Tibial artery (tissue), 4 donors: ENCODE results near the gene TSPAN5.

ENCODE experiments used
- DNase-seq, 2 donors: peaks; one replicate each; pipeline ENCODE4 v3.0.0-alpha.2; 2019
- H3K27ac ChIP-seq, 2 donors: fragments of 200-600 bp; sonication (generic) in 1 of 2; 1 replicate in 1 of 2; 2 replicates in 1 of 2; pipeline ENCODE4 v1.5.1; 2018 to 2019; ENCODE audit warnings: mild to moderate bottlenecking in 1 of 2
- H3K27me3 ChIP-seq, 2 donors: fragments of 200-600 bp; sonication (generic) in 1 of 2; one replicate each; pipeline versions ENCODE4 v1.5.1 to v1.6.0; 2016 to 2019
- H3K36me3 ChIP-seq, 3 donors: fragments of 200-600 bp; sonication (generic) in 2 of 3; one replicate each; pipeline ENCODE4 v1.5.1; 2016 to 2019; ENCODE audit warnings: mild to moderate bottlenecking in 2 of 3
- H3K4me1 ChIP-seq, 4 donors: fragments of 200-600 bp; sonication (generic) in 2 of 4; 1 replicate in 3 of 4; 2 replicates in 1 of 4; pipeline ENCODE4 v1.5.1; 2016 to 2019
- H3K4me3 ChIP-seq, 2 donors: fragments of 200-600 bp; sonication (generic) in 1 of 2; 1 replicate in 1 of 2; 2 replicates in 1 of 2; pipeline ENCODE4 v1.5.1; 2018 to 2019; ENCODE audit warnings: mild to moderate bottlenecking in 2 of 2
- H3K9me3 ChIP-seq, 3 donors: fragments of 200-600 bp; sonication (generic) in 1 of 3; one replicate each; pipeline ENCODE4 v1.5.1; 2016 to 2019
- intact Hi-C: fragments of 100-400 bp; cut with DNase I; formaldehyde crosslinking; loops from one replicate; pipeline ENCODE4 v1.15.0; 2023; ENCODE audit warnings: low total_unique reads
- TF ChIP-seq, protein P1 (sequence below), 2 experiments: fragments of 200-600 bp in 1 of 2; fragments of 450-650 bp in 1 of 2; IDR thresholded peaks; one replicate each; pipeline ENCODE4 v1.5.1; 2017 to 2019; ENCODE audit warnings: antibody characterized with exemption in 2 of 2, mild to moderate bottlenecking in 1 of 2, moderate library complexity in 1 of 2

TSPAN5 gene

DNA sequence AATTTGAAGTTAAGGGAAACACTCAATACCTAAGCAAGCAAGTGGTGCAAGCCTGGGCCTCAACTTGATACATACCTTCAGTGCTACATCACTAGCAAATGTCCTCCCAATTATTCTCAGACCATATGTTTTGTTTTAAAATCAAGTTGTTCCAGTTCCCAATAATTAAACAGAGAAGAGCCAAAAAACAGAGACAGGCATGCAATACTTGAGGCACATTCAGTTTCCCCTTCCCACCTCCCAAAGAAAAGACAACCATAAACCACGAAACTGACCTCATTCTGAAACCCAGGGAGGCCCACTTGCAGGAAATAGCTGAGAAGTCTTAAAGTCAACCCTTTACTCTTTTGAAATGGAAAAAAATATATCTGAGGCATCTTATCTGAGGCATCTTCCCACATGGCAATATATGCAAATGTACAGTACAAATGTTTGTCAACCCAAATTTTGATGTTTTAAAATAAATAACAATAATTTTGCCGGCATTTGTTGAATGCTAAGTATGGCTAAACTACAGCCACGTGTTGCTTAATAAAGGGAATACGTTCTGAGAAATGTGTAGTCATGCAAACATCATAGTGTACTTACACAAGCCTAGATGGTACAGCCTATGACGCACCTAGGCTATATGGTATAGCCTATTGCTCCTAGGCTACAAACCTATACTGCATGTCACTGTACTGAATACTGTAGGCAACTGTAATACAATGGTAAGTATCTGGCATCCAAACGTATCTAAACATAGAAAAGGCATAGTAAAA is 147.5 kb downstream of the TSPAN5 start:
- Histone ChIP-seq H3K4me3 (no peak overlapping the region), H3K27ac (no peak overlapping the region), H3K36me3 (no peaks in the 10 kb centered on the region), H3K4me1 (peaks cover 0 to 6% (median 2%) of the 10 kb centered on the region in 4 donors), H3K27me3 (no peaks in the 10 kb centered on the region), H3K9me3 (no peaks in the 10 kb centered on the region)
- TF ChIP-seq, protein P1, sequence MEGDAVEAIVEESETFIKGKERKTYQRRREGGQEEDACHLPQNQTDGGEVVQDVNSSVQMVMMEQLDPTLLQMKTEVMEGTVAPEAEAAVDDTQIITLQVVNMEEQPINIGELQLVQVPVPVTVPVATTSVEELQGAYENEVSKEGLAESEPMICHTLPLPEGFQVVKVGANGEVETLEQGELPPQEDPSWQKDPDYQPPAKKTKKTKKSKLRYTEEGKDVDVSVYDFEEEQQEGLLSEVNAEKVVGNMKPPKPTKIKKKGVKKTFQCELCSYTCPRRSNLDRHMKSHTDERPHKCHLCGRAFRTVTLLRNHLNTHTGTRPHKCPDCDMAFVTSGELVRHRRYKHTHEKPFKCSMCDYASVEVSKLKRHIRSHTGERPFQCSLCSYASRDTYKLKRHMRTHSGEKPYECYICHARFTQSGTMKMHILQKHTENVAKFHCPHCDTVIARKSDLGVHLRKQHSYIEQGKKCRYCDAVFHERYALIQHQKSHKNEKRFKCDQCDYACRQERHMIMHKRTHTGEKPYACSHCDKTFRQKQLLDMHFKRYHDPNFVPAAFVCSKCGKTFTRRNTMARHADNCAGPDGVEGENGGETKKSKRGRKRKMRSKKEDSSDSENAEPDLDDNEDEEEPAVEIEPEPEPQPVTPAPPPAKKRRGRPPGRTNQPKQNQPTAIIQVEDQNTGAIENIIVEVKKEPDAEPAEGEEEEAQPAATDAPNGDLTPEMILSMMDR (IDR thresholded peaks at IDR 0.05): no peak
- intact Hi-C loops: no loop called here
- DNase-seq: no peak

DNA sequence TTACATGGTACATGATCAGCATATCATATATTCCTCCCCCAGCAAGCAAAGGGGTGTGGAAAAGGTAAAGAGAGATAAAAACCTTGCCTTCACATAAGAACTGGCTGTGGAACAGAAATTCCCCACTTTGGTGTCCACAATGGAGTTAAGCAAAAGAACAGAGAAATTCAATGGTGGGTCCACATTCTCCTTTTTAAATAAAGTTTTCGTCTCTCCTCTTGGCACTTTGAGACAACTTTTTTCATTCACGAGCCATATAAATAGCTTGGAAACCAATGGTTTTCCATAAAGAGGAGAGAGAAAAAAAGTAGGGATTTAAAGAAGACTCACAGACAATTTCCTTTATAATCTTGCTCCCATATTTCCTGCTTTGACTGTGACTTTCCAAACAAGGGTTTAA is 148.1 kb downstream of the TSPAN5 start:
- Histone ChIP-seq H3K27ac (no peak overlapping the region), H3K4me3 (no peak overlapping the region), H3K9me3 (no peaks in the 10 kb centered on the region), H3K27me3 (no peaks in the 10 kb centered on the region), H3K4me1 (peaks cover 0 to 10% (median 2%) of the 10 kb centered on the region in 4 donors), H3K36me3 (no peaks in the 10 kb centered on the region)
- intact Hi-C loops: no loop called here
- DNase-seq: no peak
- TF ChIP-seq, protein P1 (IDR thresholded peaks at IDR 0.05): no peak

DNA sequence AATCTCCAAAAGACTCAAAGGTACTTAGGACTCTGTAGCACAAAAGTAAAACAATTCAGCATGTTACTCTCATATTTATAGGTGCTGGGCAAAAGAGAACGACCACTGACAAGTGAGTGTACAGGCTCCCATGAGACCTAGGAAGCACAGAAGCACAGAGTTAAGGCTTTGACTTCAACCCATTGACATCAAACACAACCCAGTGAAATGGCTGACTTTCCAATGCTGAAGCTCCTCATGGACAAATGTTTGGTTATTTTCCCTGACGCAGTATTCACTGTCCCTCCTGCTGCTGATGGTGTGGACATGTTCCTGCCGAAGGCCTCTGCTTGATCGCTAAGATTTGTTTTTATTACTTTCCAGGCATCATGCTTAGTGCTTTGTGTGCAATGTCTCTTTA is 148.7 kb downstream of the TSPAN5 start:
- intact Hi-C loops: no loop called here
- Histone ChIP-seq H3K4me3 (no peak overlapping the region), H3K27ac (no peak overlapping the region), H3K9me3 (no peaks in the 10 kb centered on the region), H3K4me1 (peaks cover 0 to 10% (median 2%) of the 10 kb centered on the region in 4 donors), H3K27me3 (no peaks in the 10 kb centered on the region), H3K36me3 (no peaks in the 10 kb centered on the region)
- no peak for DNase-seq
- TF ChIP-seq, protein P1 (IDR thresholded peaks at IDR 0.05): no peak

DNA sequence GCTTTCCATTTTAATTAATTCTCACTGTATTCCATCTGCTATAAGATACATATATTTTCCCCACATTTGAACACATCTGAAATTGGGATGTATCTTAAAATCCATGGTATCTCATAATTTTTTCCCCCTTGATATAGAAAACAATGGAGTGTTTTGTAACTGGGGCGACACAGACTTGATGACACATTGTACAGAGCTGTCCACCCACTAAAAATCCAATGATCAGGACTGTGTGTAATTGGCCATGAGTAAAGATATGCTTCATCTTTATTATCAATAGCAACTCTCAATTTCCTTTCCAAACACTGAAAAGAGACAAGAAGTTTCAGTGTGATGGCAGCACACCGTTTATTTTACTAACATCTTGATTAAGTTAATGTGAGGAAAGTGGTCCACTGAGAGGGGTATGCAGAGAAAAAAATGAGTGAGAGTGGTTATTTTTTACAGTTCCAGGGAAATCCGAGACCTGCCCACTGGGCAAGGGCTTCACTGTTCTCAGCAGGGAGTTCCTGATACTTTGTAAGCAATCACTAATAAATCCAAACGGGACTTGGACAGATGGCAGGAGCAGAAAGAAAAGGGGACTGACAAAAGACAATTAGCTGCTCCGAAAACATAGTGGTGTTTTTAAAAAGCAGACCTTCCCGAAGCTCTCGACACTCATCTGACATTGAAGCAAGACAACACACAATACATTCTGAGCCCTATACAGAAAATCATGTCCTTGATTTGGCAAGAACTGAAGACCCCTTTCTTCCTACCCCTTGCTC is 149.4 kb downstream of the TSPAN5 start:
- no peaks in the 10 kb centered on the region for H3K27me3 ChIP-seq
- no peak for DNase-seq
- no peaks in the 10 kb centered on the region for H3K9me3 ChIP-seq
- H3K27ac ChIP-seq: no peak overlapping the region
- H3K36me3 ChIP-seq: no peaks in the 10 kb centered on the region
- intact Hi-C loops: no loop called here
- H3K4me1 ChIP-seq: peaks cover 0 to 10% (median 2%) of the 10 kb centered on the region in 4 donors
- no peak overlapping the region for H3K4me3 ChIP-seq
- TF ChIP-seq, protein P1 (IDR thresholded peaks at IDR 0.05): no peak

DNA sequence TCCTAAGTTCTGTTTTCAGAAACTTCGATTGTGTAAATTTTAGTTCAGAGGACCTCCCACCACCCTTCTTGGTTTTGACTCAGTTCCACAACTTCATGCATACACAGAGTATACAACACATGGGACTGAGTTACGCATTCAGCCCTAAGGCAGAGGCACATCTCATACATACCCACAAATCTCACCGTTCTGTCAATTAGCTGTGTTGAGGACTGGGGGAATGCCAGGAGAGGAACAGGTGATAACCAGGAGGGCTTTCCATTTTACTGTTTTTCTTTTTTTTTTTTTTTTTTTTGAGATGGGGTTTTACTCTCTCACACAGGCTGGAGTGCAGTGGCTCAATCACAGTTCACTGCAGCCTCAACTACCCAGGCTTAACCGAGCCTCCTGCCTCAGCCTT is 150.2 kb downstream of the TSPAN5 start:
- Histone ChIP-seq H3K9me3 (no peaks in the 10 kb centered on the region), H3K36me3 (no peaks in the 10 kb centered on the region), H3K27ac (no peak overlapping the region), H3K4me3 (no peak overlapping the region), H3K4me1 (peaks cover 0 to 10% (median 2%) of the 10 kb centered on the region in 4 donors), H3K27me3 (no peaks in the 10 kb centered on the region)
- intact Hi-C loops: no loop called here
- DNase-seq: no peak
- TF ChIP-seq, protein P1 (IDR thresholded peaks at IDR 0.05): no peak
